HL-60 (cell line): ENCODE results near the gene LARP1B.

Experiments
- CTCF ChIP-seq: IDR thresholded peaks from one replicate; pipeline ENCODE4 v1.5.1; 2011; ENCODE audit warnings: low read length, control low read depth, inconsistent platforms; ENCODE audit not compliant: insufficient read depth
- SPI1 ChIP-seq: IDR thresholded peaks from 2 replicates; pipeline ENCODE4 v1.6.1; 2012; ENCODE audit warnings: low read depth, mild to moderate bottlenecking, borderline replicate concordance

GRCh38 chr4:128107766-128108165, 46.7 kb downstream of the LARP1B start:
- TF ChIP-seq CTCF: no peak
- TF ChIP-seq SPI1: no peak
